Osteoblast (primary cell): ENCODE measurements around the gene SEMA5B. TPM values are rescaled to one million over a fixed set of nuclear protein-coding genes. Genes with fewer than 3 reads are reported as not detected.

Experiments
- DNase-seq: peaks from one replicate; pipeline ENCODE4 v3.0.0; 2011; ENCODE audit warnings: low spot score, mixed read lengths; ENCODE audit not compliant: insufficient read length; ENCODE audit errors: missing footprints
- H2AFZ ChIP-seq: 2 replicates; pipeline ENCODE4 v1.6.0; 2011; ENCODE audit warnings: mild to moderate bottlenecking, low read length
- H3K27ac ChIP-seq: 2 replicates; pipeline ENCODE4 v1.5.1; 2011; ENCODE audit warnings: mild to moderate bottlenecking, low read depth, low read length, moderate library complexity
- H3K27me3 ChIP-seq: 2 replicates; pipeline ENCODE4 v1.6.0; 2012; ENCODE audit warnings: mild to moderate bottlenecking, control low read depth, inconsistent platforms, low read length, moderate library complexity; ENCODE audit not compliant: insufficient read depth
- H3K36me3 ChIP-seq: 2 replicates; pipeline ENCODE4 v1.5.1; 2011; ENCODE audit warnings: mild to moderate bottlenecking, low read length, control low read depth, moderate library complexity; ENCODE audit not compliant: insufficient read depth
- H3K4me1 ChIP-seq: 2 replicates; pipeline ENCODE4 v1.5.1; 2011; ENCODE audit warnings: mild to moderate bottlenecking, low read length, control low read depth, moderate library complexity; ENCODE audit not compliant: insufficient read depth
- H3K4me2 ChIP-seq: 2 replicates; pipeline ENCODE4 v1.6.0; 2011; ENCODE audit warnings: mild to moderate bottlenecking, low read length; ENCODE audit not compliant: insufficient read depth
- H3K4me3 ChIP-seq: fragments of 200-600 bp; sonication (generic); 3 replicates; pipeline ENCODE4 v1.5.1; 2012; ENCODE audit warnings: mild to moderate bottlenecking, low read length, inconsistent platforms; ENCODE audit not compliant: insufficient read depth
- H3K79me2 ChIP-seq: 2 replicates; pipeline ENCODE4 v1.6.0; 2012; ENCODE audit warnings: mild to moderate bottlenecking, low read length, control low read depth, inconsistent platforms; ENCODE audit not compliant: insufficient read depth
- H3K9me3 ChIP-seq: 2 replicates; pipeline ENCODE4 v1.5.1; 2011; ENCODE audit warnings: low read depth, low read length, control low read depth
- H4K20me1 ChIP-seq: 2 replicates; pipeline ENCODE4 v1.6.0; 2012; ENCODE audit warnings: mild to moderate bottlenecking, low read length, control low read depth; ENCODE audit not compliant: insufficient read depth
- total RNA-seq: library from RNA; depleted of rRNA; stranded (reverse); fragments of >200 nt; gene quantifications from 2 replicates; pipeline ENCODE4 v1.2.3, GENCODE V29; 2012
- TF ChIP-seq, protein P1 (sequence below): IDR thresholded peaks from 2 replicates; pipeline ENCODE4 v1.5.1; 2011; ENCODE audit warnings: mild to moderate bottlenecking, low read depth, low read length, moderate library complexity; ENCODE audit errors: extremely low read depth

SEMA5B gene
- total RNA-seq, 1 donor: not detected

DNA sequence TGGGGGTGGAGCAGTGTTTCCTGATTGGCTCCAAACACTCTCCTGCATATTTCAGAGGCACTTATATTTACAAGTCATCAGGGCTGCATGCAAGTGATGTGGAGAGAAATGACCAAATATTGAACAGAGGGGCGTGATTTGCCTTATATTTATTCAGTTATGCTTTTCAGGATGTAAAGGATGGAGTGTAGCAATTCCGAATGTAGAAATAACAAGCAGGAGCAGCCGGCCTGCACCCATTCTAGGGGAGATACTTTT is 19.4 kb upstream of the SEMA5B start:
- no peaks in the 10 kb centered on the region for H4K20me1 ChIP-seq
- no peak overlapping the region for H3K4me2 ChIP-seq
- H3K36me3 ChIP-seq: no peaks in the 10 kb centered on the region
- DNase-seq: no peak
- H2AFZ ChIP-seq: no peak overlapping the region
- H3K27me3 ChIP-seq: peaks cover 6% of the 10 kb centered on the region
- TF ChIP-seq, protein P1, sequence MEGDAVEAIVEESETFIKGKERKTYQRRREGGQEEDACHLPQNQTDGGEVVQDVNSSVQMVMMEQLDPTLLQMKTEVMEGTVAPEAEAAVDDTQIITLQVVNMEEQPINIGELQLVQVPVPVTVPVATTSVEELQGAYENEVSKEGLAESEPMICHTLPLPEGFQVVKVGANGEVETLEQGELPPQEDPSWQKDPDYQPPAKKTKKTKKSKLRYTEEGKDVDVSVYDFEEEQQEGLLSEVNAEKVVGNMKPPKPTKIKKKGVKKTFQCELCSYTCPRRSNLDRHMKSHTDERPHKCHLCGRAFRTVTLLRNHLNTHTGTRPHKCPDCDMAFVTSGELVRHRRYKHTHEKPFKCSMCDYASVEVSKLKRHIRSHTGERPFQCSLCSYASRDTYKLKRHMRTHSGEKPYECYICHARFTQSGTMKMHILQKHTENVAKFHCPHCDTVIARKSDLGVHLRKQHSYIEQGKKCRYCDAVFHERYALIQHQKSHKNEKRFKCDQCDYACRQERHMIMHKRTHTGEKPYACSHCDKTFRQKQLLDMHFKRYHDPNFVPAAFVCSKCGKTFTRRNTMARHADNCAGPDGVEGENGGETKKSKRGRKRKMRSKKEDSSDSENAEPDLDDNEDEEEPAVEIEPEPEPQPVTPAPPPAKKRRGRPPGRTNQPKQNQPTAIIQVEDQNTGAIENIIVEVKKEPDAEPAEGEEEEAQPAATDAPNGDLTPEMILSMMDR: no peak
- H3K27ac ChIP-seq: peak overlapping the region; percentile 2
- H3K4me3 ChIP-seq: no peak overlapping the region
- H3K79me2 ChIP-seq: no peaks in the 10 kb centered on the region
- H3K4me1 ChIP-seq: peaks cover 23% of the 10 kb centered on the region
- H3K9me3 ChIP-seq: no peaks in the 10 kb centered on the region

DNA sequence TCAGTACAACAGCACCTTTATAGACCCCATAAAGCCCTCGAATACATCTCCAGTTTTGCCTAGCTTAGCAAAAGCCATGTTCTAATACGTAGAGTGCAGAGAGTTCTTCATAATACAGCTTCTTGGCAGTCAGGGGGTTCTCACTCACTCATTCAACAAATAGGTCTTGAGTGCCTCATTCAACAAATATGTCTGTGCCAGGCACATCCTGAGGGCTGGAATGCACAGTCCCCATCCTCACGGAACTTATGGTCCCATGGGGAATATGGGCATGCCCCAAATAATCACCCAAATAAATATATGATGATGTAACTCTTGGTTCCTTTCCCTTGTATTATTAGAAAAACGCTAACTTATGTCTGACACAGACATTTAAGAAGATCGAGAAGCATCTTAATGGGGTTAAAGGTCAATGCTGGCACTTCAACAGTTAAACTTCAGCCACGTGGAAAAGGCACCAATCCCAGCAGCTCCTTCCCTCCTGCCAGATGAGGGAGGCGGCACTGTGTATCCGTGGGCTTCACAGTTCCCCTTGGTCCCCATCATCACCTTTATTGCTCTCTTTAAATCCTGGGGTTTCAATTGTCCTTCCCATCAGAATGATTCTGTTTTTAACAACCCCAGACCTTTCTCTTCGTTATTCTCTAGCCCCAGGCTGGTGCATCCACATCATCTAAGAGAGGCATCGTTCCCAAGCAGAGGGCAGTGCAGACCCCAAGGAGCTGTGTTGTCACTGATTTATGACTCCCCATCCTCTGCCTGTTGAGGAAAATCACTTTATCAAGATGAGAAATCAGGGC is 18.9 kb upstream of the SEMA5B start:
- Histone ChIP-seq H3K4me2 (peak overlapping the region; percentile 17), H3K79me2 (no peaks in the 10 kb centered on the region), H3K36me3 (no peaks in the 10 kb centered on the region), H3K9me3 (no peaks in the 10 kb centered on the region), H2AFZ (no peak overlapping the region), H3K27me3 (peaks cover 12% of the 10 kb centered on the region), H3K4me1 (peaks cover 20% of the 10 kb centered on the region), H3K27ac (peak overlapping the region; percentile 2), H3K4me3 (no peak overlapping the region), H4K20me1 (no peaks in the 10 kb centered on the region)
- TF ChIP-seq, protein P1: no peak
- peak; percentile 87 for DNase-seq

DNA sequence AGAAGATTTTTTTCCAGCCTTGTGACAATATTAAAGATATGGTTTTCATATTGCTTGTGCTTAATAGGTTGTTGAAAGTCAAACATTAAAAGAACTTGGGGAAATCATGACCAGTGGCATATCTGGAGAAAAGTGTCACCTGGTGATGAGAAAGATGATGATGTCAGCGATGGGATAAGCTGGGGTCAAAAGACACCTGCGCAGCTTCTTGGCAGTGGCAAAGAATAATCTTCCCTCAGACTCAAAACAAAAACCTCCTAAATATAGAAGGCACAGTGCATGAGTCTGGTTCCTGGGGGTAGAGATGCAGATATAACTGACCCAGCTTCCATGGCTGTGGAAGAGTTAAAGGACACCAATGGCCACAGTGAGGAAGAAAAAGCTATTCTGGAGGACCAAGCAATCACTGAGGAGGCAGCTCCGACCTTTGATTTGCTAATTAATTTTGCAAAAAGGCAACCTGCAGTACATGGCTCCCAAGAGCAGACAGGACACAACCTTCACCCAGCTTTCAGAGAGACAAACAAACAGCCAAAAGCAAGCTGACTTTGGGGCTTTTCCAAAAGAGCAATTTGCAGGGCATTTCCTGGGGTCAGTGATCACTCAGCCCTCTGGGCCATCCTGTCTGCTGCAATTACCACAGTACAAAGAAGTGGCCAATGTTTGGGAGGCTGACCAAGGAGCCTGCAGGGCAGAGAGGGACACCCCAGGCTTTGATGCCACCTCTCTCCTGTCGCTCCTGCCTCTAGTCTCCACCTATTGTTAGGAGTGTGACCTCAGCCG is 17.6 kb upstream of the SEMA5B start:
- Histone ChIP-seq H3K4me1 (peaks cover 20% of the 10 kb centered on the region), H3K36me3 (no peaks in the 10 kb centered on the region), H3K4me2 (peak overlapping the region; percentile 0), H4K20me1 (no peaks in the 10 kb centered on the region), H3K79me2 (no peaks in the 10 kb centered on the region), H3K9me3 (no peaks in the 10 kb centered on the region), H2AFZ (no peak overlapping the region), H3K27me3 (peaks cover 24% of the 10 kb centered on the region), H3K4me3 (no peak overlapping the region), H3K27ac (no peak overlapping the region)
- TF ChIP-seq, protein P1: no peak
- DNase-seq: no peak

DNA sequence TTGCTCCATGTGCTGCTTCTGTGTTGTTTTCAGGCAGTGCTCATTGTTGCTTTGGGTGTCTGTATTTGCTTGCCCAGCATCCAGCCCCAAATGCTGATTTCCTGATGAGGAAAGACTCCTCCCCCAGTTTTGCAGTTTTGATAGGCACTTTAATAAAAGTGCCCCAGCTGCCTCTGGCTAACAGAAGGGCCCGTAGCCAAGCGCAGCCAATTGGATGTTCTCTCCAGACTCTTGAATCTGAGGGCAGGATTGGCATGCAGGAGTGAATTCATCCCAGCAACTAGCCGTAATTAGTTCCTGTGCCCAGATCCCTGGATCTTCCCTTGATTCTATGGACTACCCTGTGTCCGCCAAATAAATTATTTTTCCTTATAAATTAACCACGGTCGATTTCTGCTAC is 14.8 kb upstream of the SEMA5B start:
- TF ChIP-seq, protein P1: no peak
- no peaks in the 10 kb centered on the region for H3K79me2 ChIP-seq
- no peak for DNase-seq

More for the DNA sequence above, 14.8 kb upstream of the SEMA5B start:
- no peaks in the 10 kb centered on the region for H3K9me3 ChIP-seq
- no peak overlapping the region for H3K4me3 ChIP-seq
- no peak overlapping the region for H3K27ac ChIP-seq
- no peak overlapping the region for H3K4me2 ChIP-seq
- no peaks in the 10 kb centered on the region for H4K20me1 ChIP-seq
- H3K36me3 ChIP-seq: no peaks in the 10 kb centered on the region
- peaks cover 38% of the 10 kb centered on the region for H3K27me3 ChIP-seq
- H2AFZ ChIP-seq: no peak overlapping the region
- peaks cover 23% of the 10 kb centered on the region for H3K4me1 ChIP-seq
